ENCODE data around the gene KIFBP.

The KIFBP gene

DNA sequence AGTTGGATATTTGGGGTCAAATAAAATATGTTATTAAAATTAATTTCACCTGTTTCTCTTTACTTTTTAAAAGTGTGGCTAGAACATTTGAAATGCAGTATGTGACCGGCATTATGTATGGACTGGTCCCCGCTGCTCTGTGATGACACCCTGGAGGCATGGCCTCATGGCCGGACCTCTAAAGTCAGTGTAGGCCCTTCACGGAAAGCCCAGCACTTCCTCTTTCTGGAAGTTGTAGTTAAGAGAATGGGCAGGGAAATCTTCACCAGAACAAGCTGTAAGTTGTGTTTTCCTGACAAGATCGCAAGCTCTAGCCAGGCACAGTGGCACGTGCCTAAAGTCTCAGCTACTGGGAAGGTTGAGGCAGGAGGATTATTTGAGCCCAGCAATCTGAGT lies 61.0 kb downstream of the KIFBP start:
- DNase-seq (ENCODE audit: low read depth): no peak
- TF ChIP-seq, protein P1, sequence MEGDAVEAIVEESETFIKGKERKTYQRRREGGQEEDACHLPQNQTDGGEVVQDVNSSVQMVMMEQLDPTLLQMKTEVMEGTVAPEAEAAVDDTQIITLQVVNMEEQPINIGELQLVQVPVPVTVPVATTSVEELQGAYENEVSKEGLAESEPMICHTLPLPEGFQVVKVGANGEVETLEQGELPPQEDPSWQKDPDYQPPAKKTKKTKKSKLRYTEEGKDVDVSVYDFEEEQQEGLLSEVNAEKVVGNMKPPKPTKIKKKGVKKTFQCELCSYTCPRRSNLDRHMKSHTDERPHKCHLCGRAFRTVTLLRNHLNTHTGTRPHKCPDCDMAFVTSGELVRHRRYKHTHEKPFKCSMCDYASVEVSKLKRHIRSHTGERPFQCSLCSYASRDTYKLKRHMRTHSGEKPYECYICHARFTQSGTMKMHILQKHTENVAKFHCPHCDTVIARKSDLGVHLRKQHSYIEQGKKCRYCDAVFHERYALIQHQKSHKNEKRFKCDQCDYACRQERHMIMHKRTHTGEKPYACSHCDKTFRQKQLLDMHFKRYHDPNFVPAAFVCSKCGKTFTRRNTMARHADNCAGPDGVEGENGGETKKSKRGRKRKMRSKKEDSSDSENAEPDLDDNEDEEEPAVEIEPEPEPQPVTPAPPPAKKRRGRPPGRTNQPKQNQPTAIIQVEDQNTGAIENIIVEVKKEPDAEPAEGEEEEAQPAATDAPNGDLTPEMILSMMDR (IDR thresholded peaks at IDR 0.05; ENCODE audit: control insufficient read depth, insufficient read depth, low read depth, low read length, missing control alignments): no peak
- H3K4me3 ChIP-seq (ENCODE audit: control insufficient read depth, low read depth, low read length): no peak overlapping the region

DNA sequence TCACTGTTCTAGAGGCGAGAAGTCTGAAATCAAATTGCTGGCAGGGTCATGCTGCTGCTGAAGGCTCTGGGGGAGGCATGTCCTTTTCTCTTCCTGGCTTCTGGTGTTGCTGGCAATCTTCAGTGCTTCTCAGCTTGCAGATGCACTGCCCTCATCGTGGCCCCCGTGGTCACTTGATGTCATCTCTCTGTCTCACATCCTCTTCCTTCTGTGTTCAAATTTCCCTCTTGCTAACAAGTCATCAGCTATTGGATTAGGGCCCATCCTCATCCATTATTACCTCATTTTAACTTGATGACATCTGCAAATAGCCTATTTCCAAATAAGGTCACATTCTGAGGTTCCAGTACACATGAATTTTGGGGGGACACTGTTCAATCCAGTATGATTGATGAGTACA lies 62.7 kb downstream of the KIFBP start:
- H3K4me3 ChIP-seq (ENCODE audit: control insufficient read depth, low read depth, low read length): no peak overlapping the region
- DNase-seq (ENCODE audit: low read depth): no peak
- TF ChIP-seq, protein P1 (IDR thresholded peaks at IDR 0.05; ENCODE audit: control insufficient read depth, insufficient read depth, low read depth, low read length, missing control alignments): no peak

DNA sequence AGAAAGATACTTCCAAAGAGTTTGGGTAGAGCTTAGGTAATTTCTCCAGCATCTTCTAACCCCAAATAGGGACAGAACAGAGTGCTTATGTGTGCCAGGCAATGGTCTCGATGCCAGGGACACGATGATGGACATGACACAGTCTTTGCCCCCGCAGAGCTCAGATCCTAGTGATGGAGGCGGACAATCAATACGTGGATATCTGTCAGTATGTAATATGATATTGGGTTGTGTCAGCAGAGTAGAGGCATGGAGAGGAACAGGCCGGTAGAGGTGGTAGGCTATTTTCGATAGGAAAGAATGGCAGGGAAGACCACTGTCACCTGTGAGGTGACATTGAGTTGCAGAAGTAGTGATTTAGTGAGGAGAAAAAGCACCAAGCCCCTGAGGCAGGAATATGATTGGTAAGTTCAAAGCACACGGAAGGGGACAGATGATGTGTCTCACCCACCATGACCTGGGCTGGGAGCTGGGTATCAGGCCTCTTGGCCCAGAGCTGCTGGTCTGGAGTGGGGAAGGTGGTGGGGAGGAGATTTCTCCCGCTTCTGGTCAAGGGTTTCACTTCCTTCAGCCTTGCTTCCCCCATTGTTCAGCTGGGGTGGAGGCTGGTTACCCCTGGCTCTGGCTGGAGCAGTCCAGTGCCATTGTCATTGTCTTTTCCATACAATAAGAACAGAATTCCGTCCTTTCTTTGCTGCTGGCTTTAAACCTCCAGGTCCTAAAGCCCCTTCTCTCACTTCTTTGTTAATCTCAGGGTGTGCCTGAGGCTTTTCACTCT lies 63.3 kb downstream of the KIFBP start:
- TF ChIP-seq, protein P1 (IDR thresholded peaks at IDR 0.05; ENCODE audit: control insufficient read depth, insufficient read depth, low read depth, low read length, missing control alignments): no peak
- no peak overlapping the region for H3K4me3 ChIP-seq (ENCODE audit: control insufficient read depth, low read depth, low read length)

DNA sequence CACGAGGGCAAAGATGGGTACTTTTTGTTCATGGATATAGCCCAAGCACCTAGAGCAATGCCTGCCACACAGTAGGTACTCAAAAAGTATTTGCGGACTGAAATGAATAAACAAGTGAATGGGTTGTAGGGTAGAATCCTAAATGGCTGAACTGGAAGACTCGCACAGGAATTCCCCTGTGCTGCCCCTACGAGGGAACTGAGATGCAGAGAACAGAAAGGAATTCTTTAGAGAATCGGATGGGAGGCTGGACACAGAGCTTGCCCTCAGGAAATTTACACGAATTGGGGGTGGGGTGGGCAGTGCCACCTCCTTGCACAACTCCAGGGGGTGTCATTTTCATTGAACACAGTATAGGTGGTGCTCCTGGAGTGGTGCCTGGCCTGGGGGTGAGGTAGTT lies 64.1 kb downstream of the KIFBP start:
- DNase-seq (ENCODE audit: low read depth): no peak
- H3K4me3 ChIP-seq (ENCODE audit: control insufficient read depth, low read depth, low read length): no peak overlapping the region
- TF ChIP-seq, protein P1 (IDR thresholded peaks at IDR 0.05; ENCODE audit: control insufficient read depth, insufficient read depth, low read depth, low read length, missing control alignments): no peak

More for the DNA sequence above, 63.3 kb downstream of the KIFBP start:
- DNase-seq (ENCODE audit: low read depth): no peak

DNA sequence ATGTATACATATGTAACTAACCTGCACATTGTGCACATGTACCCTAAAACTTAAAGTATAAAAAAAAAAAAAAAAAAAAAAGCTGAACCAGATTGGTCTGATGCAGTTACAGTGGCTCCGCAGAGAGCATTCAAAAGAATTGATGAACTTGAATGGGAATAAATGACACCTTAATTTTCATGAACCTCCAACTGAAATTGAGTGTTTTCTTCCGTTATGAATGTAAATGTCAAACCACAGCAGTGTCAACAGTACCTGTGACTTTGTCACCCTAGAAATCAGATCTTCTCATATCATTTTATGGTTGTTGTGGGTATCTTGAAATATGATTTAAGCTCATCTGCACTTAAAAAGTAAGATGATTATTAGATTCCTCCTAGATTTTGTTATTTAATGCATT lies 66.6 kb downstream of the KIFBP start:
- no peak overlapping the region for H3K4me3 ChIP-seq (ENCODE audit: control insufficient read depth, low read depth, low read length)
- TF ChIP-seq, protein P1 (IDR thresholded peaks at IDR 0.05; ENCODE audit: control insufficient read depth, insufficient read depth, low read depth, low read length, missing control alignments): no peak
- no peak for DNase-seq (ENCODE audit: low read depth)

DNA sequence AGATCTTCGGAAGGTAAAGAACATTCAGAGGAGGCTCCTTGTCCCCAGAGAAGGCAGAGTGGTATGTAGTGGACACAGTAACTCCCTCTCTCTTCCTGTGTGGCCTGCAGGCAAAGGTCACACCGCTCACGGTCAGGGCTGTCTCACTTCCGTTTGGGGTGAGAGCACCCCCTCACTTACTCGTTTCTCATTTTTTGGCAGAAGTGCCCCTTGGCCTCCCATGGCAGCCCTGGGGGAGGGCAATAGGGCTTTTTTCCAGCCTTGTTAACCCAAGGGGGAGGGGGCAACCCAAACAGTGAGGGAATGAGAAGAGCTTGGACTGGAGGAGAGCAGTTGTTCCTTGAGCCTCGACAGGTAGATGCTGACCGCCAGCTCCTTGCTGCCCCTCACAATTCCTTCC lies 67.5 kb downstream of the KIFBP start:
- H3K4me3 ChIP-seq (ENCODE audit: control insufficient read depth, low read depth, low read length): no peak overlapping the region
- TF ChIP-seq, protein P1 (IDR thresholded peaks at IDR 0.05; ENCODE audit: control insufficient read depth, insufficient read depth, low read depth, low read length, missing control alignments): no peak
- no peak for DNase-seq (ENCODE audit: low read depth)
